ENCODE measurements around the gene ATF7. TPM values are rescaled to one million over a fixed set of nuclear protein-coding genes. Genes with fewer than 3 reads are reported as not detected.

ATF7 gene
- total and polyA plus RNA-seq, 2 donors (not counting 1 experiment from before 2014, with no cell fraction given), result 15.7 to 42.2 TPM

GRCh38 chr12:53594897-53595615 is 31.1 kb downstream of the ATF7 start:
- Histone ChIP-seq H3K4me1 (ENCODE audit: control insufficient read depth in 2 of 2, insufficient read depth in 2 of 2, low read length in 2 of 2) (no peaks in the 10 kb centered on the region), H3K4me2 (replicated peaks; ENCODE audit: low read depth, low read length, poor library complexity, severe bottlenecking) (no peak overlapping the region), H3K27ac (ENCODE audit: low read length in 2 of 2) (no peak overlapping the region), H3K9ac (ENCODE audit: low read length) (no peak overlapping the region), H3K79me2 (ENCODE audit: control insufficient read depth, insufficient read depth, low read length) (peaks cover 19% of the 10 kb centered on the region), H3K4me3 (ENCODE audit: control extremely low read depth in 1 of 5, extremely low read depth in 1 of 5, insufficient read depth in 1 of 5, low read depth in 2 of 5, low read length in 4 of 5) (no peak overlapping the region), H3K9me3 (ENCODE audit: control extremely low read depth in 1 of 3, control insufficient read depth in 2 of 3, insufficient read depth in 1 of 3, low read length in 2 of 3) (peaks cover 0 to 4% (median 0%) of the 10 kb centered on the region in 3 donors), H4K20me1 (ENCODE audit: control insufficient read depth, insufficient read depth, low read length, poor library complexity, severe bottlenecking) (peaks cover 12% of the 10 kb centered on the region), H3K27me3 (replicated peaks in 1 of 4; ENCODE audit: control extremely low read depth in 1 of 4, control insufficient read depth in 3 of 4, insufficient read depth in 4 of 4, low read length in 3 of 4) (no peaks in the 10 kb centered on the region), H3K36me3 (replicated peaks in 1 of 2; ENCODE audit: control extremely low read depth in 1 of 2, control insufficient read depth in 1 of 2, extremely low read depth in 1 of 2, insufficient read depth in 2 of 2, low read length in 1 of 2) (no peaks in the 10 kb centered on the region), H2AFZ (ENCODE audit: insufficient read depth, low read depth, low read length, poor library complexity, severe bottlenecking) (no peak overlapping the region)
- TF ChIP-seq CTCF (IDR thresholded peaks at IDR 0.05) (no peak), EZH2 (IDR thresholded peaks at IDR 0.05; ENCODE audit: borderline replicate concordance, insufficient read depth, low read depth, low read length, poor library complexity, severe bottlenecking) (no peak)
- 95% methylated on average over 2 of the region's 5 CpGs for WGBS (ENCODE audit: insufficient coverage)
- Mint-ChIP-seq H3K27ac (no peak overlapping the region), H3K27me3 (no peaks in the 10 kb centered on the region), H3K4me3 (no peak overlapping the region), H3K4me1 (peaks cover 9% of the 10 kb centered on the region), H3K9me3 (ENCODE audit: insufficient read depth) (no peaks in the 10 kb centered on the region)
- DNase-seq, result no peak
- intact Hi-C loops (cut with micrococcal nuclease), result no loop called here
- ChIA-PET CTCF (no interaction called here), POLR2A (no interaction called here)
- no peak for ATAC-seq (ENCODE audit: low read depth)

- no peak overlapping the region for H3K27ac ChIP-seq (ENCODE audit: low read length in 2 of 2)
- ChIA-PET CTCF (no interaction called here), POLR2A (no interaction called here)
- H3K9me3 ChIP-seq (ENCODE audit: control extremely low read depth in 1 of 3, control insufficient read depth in 2 of 3, insufficient read depth in 1 of 3, low read length in 2 of 3), result peaks cover 0 to 4% (median 0%) of the 10 kb centered on the region in 3 donors
- H3K79me2 ChIP-seq (ENCODE audit: control insufficient read depth, insufficient read depth, low read length), result peaks cover 19% of the 10 kb centered on the region
- no peaks in the 10 kb centered on the region for H3K4me1 ChIP-seq (ENCODE audit: control insufficient read depth in 2 of 2, insufficient read depth in 2 of 2, low read length in 2 of 2)
- no peak overlapping the region for H3K4me3 ChIP-seq (ENCODE audit: control extremely low read depth in 1 of 5, extremely low read depth in 1 of 5, insufficient read depth in 1 of 5, low read depth in 2 of 5, low read length in 4 of 5)
- H4K20me1 ChIP-seq (ENCODE audit: control insufficient read depth, insufficient read depth, low read length, poor library complexity, severe bottlenecking), result peaks cover 12% of the 10 kb centered on the region
- no peak overlapping the region for H3K27ac Mint-ChIP-seq
- ATAC-seq (ENCODE audit: low read depth) (no peak), DNase-seq (no peak)
- H3K4me1 Mint-ChIP-seq, result peaks cover 7% of the 10 kb centered on the region
- intact Hi-C loops (cut with micrococcal nuclease), result no loop called here
- no peaks in the 10 kb centered on the region for H3K9me3 Mint-ChIP-seq (ENCODE audit: insufficient read depth)
- no peaks in the 10 kb centered on the region for H3K27me3 ChIP-seq (replicated peaks in 1 of 4; ENCODE audit: control extremely low read depth in 1 of 4, control insufficient read depth in 3 of 4, insufficient read depth in 4 of 4, low read length in 3 of 4)
- no CpG with 5 or more reads among the region's 6 CpGs for WGBS (ENCODE audit: insufficient coverage)
- H3K9ac ChIP-seq (ENCODE audit: low read length), result no peak overlapping the region
- no peak overlapping the region for H2AFZ ChIP-seq (ENCODE audit: insufficient read depth, low read depth, low read length, poor library complexity, severe bottlenecking)
- TF ChIP-seq CTCF (IDR thresholded peaks at IDR 0.05) (no peak), EZH2 (IDR thresholded peaks at IDR 0.05; ENCODE audit: borderline replicate concordance, insufficient read depth, low read depth, low read length, poor library complexity, severe bottlenecking) (no peak)
- H3K36me3 ChIP-seq (replicated peaks in 1 of 2; ENCODE audit: control extremely low read depth in 1 of 2, control insufficient read depth in 1 of 2, extremely low read depth in 1 of 2, insufficient read depth in 2 of 2, low read length in 1 of 2), result no peaks in the 10 kb centered on the region
- H3K27me3 Mint-ChIP-seq, result no peaks in the 10 kb centered on the region
- no peak overlapping the region for H3K4me2 ChIP-seq (replicated peaks; ENCODE audit: low read depth, low read length, poor library complexity, severe bottlenecking)
- no peak overlapping the region for H3K4me3 Mint-ChIP-seq
Measured at GRCh38 chr12:53593707-53594106, 32.5 kb downstream of the ATF7 start.

All from B cell (primary cell).